Mesodermal cell (in vitro differentiated cells): Measurements from ENCODE around the gene GPR107.

Experiments used
- H3K27ac ChIP-seq: 2 replicates; pipeline ENCODE4 v1.7.0; 2013; ENCODE audit warnings: mild to moderate bottlenecking, low read depth, low read length, moderate library complexity; ENCODE audit not compliant: severe bottlenecking
- H3K36me3 ChIP-seq: 2 replicates; pipeline ENCODE4 v1.7.1; 2013; ENCODE audit warnings: mild to moderate bottlenecking, low read length, moderate library complexity; ENCODE audit not compliant: control insufficient read depth, insufficient read depth
- H3K4me1 ChIP-seq: one replicate; pipeline ENCODE4 v1.7.1; 2013; ENCODE audit warnings: mild to moderate bottlenecking, low read length; ENCODE audit not compliant: insufficient read depth, control insufficient read depth, poor library complexity, severe bottlenecking
- H3K4me3 ChIP-seq: 2 replicates; pipeline ENCODE4 v1.7.0; 2013; ENCODE audit warnings: low read length, control low read depth, mild to moderate bottlenecking; ENCODE audit not compliant: insufficient read depth, poor library complexity, severe bottlenecking; ENCODE audit errors: extremely low read depth
- H3K9me3 ChIP-seq: 2 replicates; pipeline ENCODE4 v1.7.1; 2013; ENCODE audit warnings: mild to moderate bottlenecking, low read length, moderate library complexity; ENCODE audit not compliant: control insufficient read depth
- WGBS, 2 experiments: methylation state at CpG; one replicate each; pipeline ENCODE4 v1.1.5; 2013; ENCODE audit warnings: missing lambda C conversion rate in 2 of 2; ENCODE audit not compliant: insufficient coverage in 2 of 2; 5-methylcytosine and 5-hydroxymethylcytosine counted together

Gene GPR107

GRCh38 chr9:130160862-130161470, 107.3 kb downstream of the GPR107 start:
- Histone ChIP-seq H3K9me3 (no peaks in the 10 kb centered on the region), H3K4me1 (no peaks in the 10 kb centered on the region), H3K4me3 (no peak overlapping the region), H3K36me3 (no peaks in the 10 kb centered on the region), H3K27ac (no peak overlapping the region)
- WGBS, 2 experiments: 88 to 94% methylated on average over 3 of the region's 3 CpGs

DNA sequence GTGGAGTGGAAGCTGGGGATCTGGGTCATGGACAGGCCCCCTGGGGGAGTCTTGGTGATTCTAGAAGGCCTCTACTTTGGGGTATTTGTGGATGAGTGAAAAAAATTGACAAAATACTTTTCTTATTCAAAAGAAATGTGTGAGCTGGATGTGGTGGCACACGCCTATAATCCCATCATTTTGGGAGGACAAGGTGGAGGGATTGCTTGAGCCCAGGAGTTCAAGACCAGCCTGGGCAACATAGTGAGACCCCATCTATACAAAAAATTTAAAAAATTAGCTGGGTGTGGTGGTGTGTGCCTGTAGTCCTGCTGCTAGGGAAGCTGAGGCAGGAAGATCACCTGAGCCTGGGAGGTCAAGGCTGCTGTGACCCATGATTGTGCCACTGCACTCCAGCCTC, 111.9 kb downstream of the GPR107 start:
- Histone ChIP-seq H3K36me3 (no peaks in the 10 kb centered on the region), H3K27ac (no peak overlapping the region), H3K4me3 (no peak overlapping the region), H3K4me1 (no peaks in the 10 kb centered on the region), H3K9me3 (no peaks in the 10 kb centered on the region)
- 100% methylated on average over 1 of the region's 1 CpG; no CpG with 5 or more reads in 1 of the 2 experiments for WGBS, 2 experiments

- no peaks in the 10 kb centered on the region for H3K36me3 ChIP-seq
- no peaks in the 10 kb centered on the region for H3K9me3 ChIP-seq
- no peak overlapping the region for H3K27ac ChIP-seq
- H3K4me1 ChIP-seq: no peaks in the 10 kb centered on the region
- 100% methylated on average over 2 of the region's 4 CpGs for WGBS, 2 experiments
- H3K4me3 ChIP-seq: no peak overlapping the region
Measured at GRCh38 chr9:130166399-130166798, 112.7 kb downstream of the GPR107 start.

GRCh38 chr9:130167927-130168326, 114.2 kb downstream of the GPR107 start:
- H3K36me3 ChIP-seq: no peaks in the 10 kb centered on the region
- WGBS, 2 experiments: 60 to 62% methylated on average over 5 to 6 of the region's 6 CpGs

GRCh38 chr9:130171226-130172148, 117.8 kb downstream of the GPR107 start:
- Histone ChIP-seq H3K27ac (no peak overlapping the region), H3K4me3 (peak overlapping the region; percentile 35), H3K4me1 (peaks cover 14% of the 10 kb centered on the region), H3K36me3 (peaks cover 8% of the 10 kb centered on the region), H3K9me3 (no peaks in the 10 kb centered on the region)
- WGBS, 2 experiments: 30 to 32% methylated on average over 27 to 36 of the region's 45 CpGs

More at GRCh38 chr9:130167927-130168326, 114.2 kb downstream of the GPR107 start:
- Histone ChIP-seq H3K27ac (no peak overlapping the region), H3K4me1 (no peaks in the 10 kb centered on the region), H3K9me3 (no peaks in the 10 kb centered on the region), H3K4me3 (no peak overlapping the region)

DNA sequence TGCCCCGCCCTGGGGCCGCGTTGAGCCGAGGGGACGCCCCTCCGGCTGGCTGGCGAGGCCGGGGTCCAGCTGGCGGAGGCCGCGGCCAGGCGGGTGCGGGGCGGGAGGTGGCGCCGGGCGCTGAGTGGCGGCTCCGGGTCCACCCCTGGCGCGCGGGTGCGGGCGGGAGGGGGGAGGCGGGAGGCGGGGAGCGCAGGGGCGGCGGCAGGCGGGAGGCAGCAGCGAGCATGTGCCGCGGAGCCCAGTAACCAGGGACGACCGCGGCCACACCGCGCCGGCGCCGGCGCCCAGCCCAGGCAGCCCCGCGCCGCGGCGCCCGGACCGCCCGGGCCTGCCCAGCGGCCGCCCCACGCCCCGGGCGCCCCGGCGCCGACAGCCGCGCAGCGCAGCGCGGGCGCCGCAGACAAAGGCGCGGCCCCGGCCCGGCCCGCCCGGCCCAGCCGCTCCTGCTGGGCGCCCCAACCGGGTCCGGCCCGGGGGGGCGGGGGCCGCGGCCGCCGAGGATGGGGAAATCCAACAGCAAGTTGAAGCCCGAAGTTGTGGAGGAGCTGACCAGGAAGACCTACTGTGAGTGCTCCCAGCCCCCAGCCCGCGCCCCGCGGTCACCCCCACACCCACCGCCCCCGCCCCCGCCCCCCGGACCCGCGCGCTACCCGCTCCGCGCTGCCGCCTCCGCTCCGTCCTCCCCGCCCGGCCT, 118.6 kb downstream of the GPR107 start, which contains the start of gene NCS1:
TSS of gene NCS1 (plus strand) at position 244 of the 697 bp plus-strand sequence. CDS start at position 504, 260 bp downstream.
- peak within 1 kb of the TSS; percentile 64 for H3K4me3 ChIP-seq
- WGBS, 2 experiments: 0% methylated on average over 42 to 53 of the region's 101 CpGs
- H3K27ac ChIP-seq: peak within 1 kb of the TSS; percentile 10
- H3K9me3 ChIP-seq: no peaks in the 10 kb centered on the region
- H3K36me3 ChIP-seq: peaks cover 16% of the 10 kb centered on the region
- H3K4me1 ChIP-seq: peaks cover 14% of the 10 kb centered on the region

- peak overlapping the region; percentile 64 for H3K4me3 ChIP-seq
- peaks cover 14% of the 10 kb centered on the region for H3K4me1 ChIP-seq
- H3K36me3 ChIP-seq: peaks cover 17% of the 10 kb centered on the region
- no peaks in the 10 kb centered on the region for H3K9me3 ChIP-seq
- 1% methylated on average over 31 to 36 of the region's 57 CpGs for WGBS, 2 experiments
- peak overlapping the region; percentile 10 for H3K27ac ChIP-seq
Measured at GRCh38 chr9:130172858-130173665, 119.4 kb downstream of the GPR107 start.

DNA sequence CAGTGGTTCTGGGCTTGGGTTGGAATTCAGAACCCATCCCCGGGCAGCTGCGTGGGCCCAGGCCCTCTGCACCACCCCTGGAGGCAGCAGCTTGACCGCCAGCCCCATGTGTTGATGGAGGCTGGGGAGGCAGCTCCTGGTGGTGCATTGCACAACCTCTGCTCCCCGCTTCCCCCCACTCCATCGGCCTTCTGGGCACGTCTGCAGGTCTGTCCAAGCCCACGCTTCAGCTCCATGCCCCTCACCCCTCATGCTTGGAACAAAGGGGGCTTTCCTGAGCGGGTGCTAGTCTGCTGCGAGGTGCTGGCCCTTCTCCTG, 119.9 kb downstream of the GPR107 start:
- Histone ChIP-seq H3K36me3 (peaks cover 17% of the 10 kb centered on the region), H3K27ac (no peak overlapping the region), H3K4me3 (peak overlapping the region; percentile 64), H3K9me3 (no peaks in the 10 kb centered on the region), H3K4me1 (peaks cover 14% of the 10 kb centered on the region)
- 73 to 82% methylated on average over 4 to 9 of the region's 9 CpGs for WGBS, 2 experiments

DNA sequence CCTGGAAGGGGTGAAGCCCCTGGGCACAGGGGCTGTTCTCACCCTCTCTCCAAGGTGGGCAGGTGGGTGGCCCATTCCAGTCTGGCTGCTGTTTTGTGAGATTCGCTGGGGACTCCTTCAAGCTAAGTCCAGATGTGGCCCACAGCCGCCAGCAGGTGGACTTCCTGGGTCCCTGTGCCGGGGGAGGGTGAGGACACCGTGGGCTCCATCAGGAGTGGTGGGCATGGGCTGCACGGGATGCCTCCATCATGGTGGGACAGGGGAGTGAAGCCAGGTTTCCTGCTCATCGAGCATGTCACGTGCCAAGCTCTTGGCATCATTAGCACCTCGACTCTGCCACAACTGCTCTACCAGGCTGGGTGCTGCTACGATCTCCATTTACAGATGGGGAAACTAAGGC, 120.3 kb downstream of the GPR107 start:
- H3K4me1 ChIP-seq: peaks cover 14% of the 10 kb centered on the region
- H3K36me3 ChIP-seq: peaks cover 17% of the 10 kb centered on the region
- peak overlapping the region; percentile 64 for H3K4me3 ChIP-seq
- no peak overlapping the region for H3K27ac ChIP-seq
- 94% methylated on average over 9 of the region's 9 CpGs for WGBS, 2 experiments
- no peaks in the 10 kb centered on the region for H3K9me3 ChIP-seq

- Histone ChIP-seq H3K4me1 (peaks cover 14% of the 10 kb centered on the region), H3K27ac (no peak overlapping the region), H3K36me3 (peaks cover 22% of the 10 kb centered on the region), H3K9me3 (no peaks in the 10 kb centered on the region), H3K4me3 (no peak overlapping the region)
- 78 to 83% methylated on average over 7 to 8 of the region's 8 CpGs for WGBS, 2 experiments
Measured at GRCh38 chr9:130174920-130175321, 121.2 kb downstream of the GPR107 start.
